HepG2 (cell line): Measurements from ENCODE around the gene NIP7. TPM values are rescaled to one million over a fixed set of nuclear protein-coding genes. Genes with fewer than 3 reads are reported as not detected.

Source experiments
- EED ChIP-seq: sonication (generic); formaldehyde crosslinking; IDR thresholded peaks from 2 replicates; pipeline ENCODE4 v1.5.0; 2020; ENCODE audit warnings: mild to moderate bottlenecking, missing genetic modification reagents
- HBP1 ChIP-seq: IDR thresholded peaks from 2 replicates; pipeline ENCODE4 v1.6.1; 2016; ENCODE audit warnings: low read depth, control low read depth
- HNF1B ChIP-seq: sonication (generic); formaldehyde crosslinking; IDR thresholded peaks from 2 replicates; pipeline ENCODE4 v1.5.1; 2020; ENCODE audit warnings: mild to moderate bottlenecking, moderate library complexity, missing genetic modification reagents
- NFE2 ChIP-seq: sonication (generic); formaldehyde crosslinking; IDR thresholded peaks from 2 replicates; pipeline ENCODE4 v1.4.0; 2020; ENCODE audit warnings: missing genetic modification reagents
- NRL ChIP-seq: sonication (generic); formaldehyde crosslinking; IDR thresholded peaks from 2 replicates; pipeline ENCODE4 v1.5.0; 2020; ENCODE audit warnings: missing genetic modification reagents, mild to moderate bottlenecking, moderate library complexity, borderline replicate concordance
- TARDBP ChIP-seq: sonication (generic); formaldehyde crosslinking; IDR thresholded peaks from 2 replicates; pipeline ENCODE4 v1.8.0; 2022; ENCODE audit warnings: mild to moderate bottlenecking, missing genetic modification reagents
- THRA ChIP-seq: sonication (generic); formaldehyde crosslinking; IDR thresholded peaks from 2 replicates; pipeline ENCODE4 v1.4.0; 2020; ENCODE audit warnings: missing genetic modification reagents, borderline replicate concordance
- ZFP37 ChIP-seq: sonication (generic); formaldehyde crosslinking; IDR thresholded peaks from 2 replicates; pipeline ENCODE4 v1.4.0; 2020; ENCODE audit warnings: missing genetic modification reagents, borderline replicate concordance
- ZNF3 ChIP-seq: IDR thresholded peaks from 2 replicates; pipeline ENCODE4 v1.7.0; 2017; ENCODE audit warnings: inconsistent platforms
- ZNF414 ChIP-seq: sonication (generic); formaldehyde crosslinking; IDR thresholded peaks from 2 replicates; pipeline ENCODE4 v1.5.0; 2020; ENCODE audit warnings: missing genetic modification reagents
- ZNF850 ChIP-seq: sonication (generic); formaldehyde crosslinking; conservative IDR thresholded peaks from 2 replicates; pipeline ENCODE4 v1.9.0; 2021; ENCODE audit warnings: mild to moderate bottlenecking, missing genetic modification reagents
- ZNF891 ChIP-seq: sonication (generic); formaldehyde crosslinking; IDR thresholded peaks from 2 replicates; pipeline ENCODE4 v1.5.0; 2020; ENCODE audit warnings: mild to moderate bottlenecking, missing genetic modification reagents
- ZSCAN22 ChIP-seq: sonication (generic); formaldehyde crosslinking; IDR thresholded peaks from 2 replicates; pipeline ENCODE4 v1.4.0; 2020; ENCODE audit warnings: mild to moderate bottlenecking, missing genetic modification reagents
- polyA plus RNA-seq, 8 experiments: library from polyadenylated mRNA; depleted of rRNA in 3 of 8; stranded (reverse) in 7 of 8; unstranded in 1 of 8; fragments of >200 nt; fragmentation: Illumina TruSeq in 4 of 8; extraction: Trizol in 4 of 8; gene quantifications; 2 replicates each; pipeline versions ENCODE4 v1.2.1 to v1.2.3, GENCODE V29; 2011 to 2016; ENCODE audit warnings: low read depth in 4 of 8, missing spikeins in 1 of 8, mixed read lengths in 1 of 8; ENCODE audit not compliant: insufficient read depth in 1 of 8
- total RNA-seq, 5 experiments: library from RNA; depleted of rRNA; stranded (reverse); fragments of >200 nt; fragmentation: Illumina TruSeq; extraction: Trizol; gene quantifications; 2 replicates each; pipeline ENCODE4 v1.2.3, GENCODE V29; 2016; ENCODE audit warnings: low read depth in 1 of 5
- TF ChIP-seq, protein P1 (sequence below): sonication (generic); formaldehyde crosslinking; IDR thresholded peaks from 2 replicates; pipeline ENCODE4 v1.4.0; 2020; ENCODE audit warnings: mild to moderate bottlenecking, missing genetic modification reagents

Gene NIP7
- total and polyA plus RNA-seq, 2 of the 13 experiments (the other 11 are each of a cell fraction or from before 2014, with no cell fraction given), result 15.3 to 114 TPM

DNA sequence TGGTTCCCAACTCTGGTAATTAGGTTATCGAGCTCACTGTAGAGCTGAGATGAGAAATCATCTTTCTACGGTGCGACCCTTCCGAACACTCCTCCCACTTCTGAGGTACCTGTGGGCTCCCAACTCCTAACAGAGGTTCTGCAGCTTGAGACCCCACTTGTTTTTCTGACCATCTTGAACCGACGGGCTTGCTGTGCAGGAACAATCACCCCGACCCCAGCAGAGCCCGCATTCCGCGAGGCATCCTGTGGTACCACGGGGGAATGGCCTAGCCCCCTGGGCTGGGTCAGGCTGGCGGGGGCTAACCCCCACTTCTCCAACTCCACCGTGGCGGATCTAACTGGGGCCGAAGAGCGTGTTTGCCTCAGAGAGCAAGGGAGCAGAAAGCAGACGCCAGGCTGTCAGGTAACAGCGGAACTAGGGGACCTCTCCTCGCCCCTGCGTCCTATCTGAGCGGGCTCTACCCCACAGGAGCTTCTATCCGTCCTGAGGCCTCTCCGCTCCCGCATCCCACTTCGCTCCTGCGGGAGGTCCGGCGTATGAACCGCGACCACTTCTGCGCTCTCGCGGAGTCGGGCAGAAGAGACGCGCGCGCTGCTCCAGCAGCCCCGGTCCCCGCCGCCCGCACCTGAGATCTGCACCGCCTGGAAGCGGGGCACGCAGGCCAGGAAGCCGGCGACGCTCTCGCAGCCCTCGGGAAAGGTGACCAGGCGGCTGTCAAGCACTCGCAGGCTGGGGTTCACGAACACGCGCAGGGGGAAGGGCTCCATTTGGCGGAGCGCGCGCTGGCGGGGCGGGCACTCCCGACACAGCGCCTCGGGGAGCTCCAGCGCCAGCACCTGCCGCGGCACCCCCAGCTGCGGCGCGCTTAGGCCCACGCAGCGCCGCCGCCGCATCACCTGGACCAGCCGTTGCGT, 9.9 kb upstream of the NIP7 start (continued):
- TF ChIP-seq, protein P1, sequence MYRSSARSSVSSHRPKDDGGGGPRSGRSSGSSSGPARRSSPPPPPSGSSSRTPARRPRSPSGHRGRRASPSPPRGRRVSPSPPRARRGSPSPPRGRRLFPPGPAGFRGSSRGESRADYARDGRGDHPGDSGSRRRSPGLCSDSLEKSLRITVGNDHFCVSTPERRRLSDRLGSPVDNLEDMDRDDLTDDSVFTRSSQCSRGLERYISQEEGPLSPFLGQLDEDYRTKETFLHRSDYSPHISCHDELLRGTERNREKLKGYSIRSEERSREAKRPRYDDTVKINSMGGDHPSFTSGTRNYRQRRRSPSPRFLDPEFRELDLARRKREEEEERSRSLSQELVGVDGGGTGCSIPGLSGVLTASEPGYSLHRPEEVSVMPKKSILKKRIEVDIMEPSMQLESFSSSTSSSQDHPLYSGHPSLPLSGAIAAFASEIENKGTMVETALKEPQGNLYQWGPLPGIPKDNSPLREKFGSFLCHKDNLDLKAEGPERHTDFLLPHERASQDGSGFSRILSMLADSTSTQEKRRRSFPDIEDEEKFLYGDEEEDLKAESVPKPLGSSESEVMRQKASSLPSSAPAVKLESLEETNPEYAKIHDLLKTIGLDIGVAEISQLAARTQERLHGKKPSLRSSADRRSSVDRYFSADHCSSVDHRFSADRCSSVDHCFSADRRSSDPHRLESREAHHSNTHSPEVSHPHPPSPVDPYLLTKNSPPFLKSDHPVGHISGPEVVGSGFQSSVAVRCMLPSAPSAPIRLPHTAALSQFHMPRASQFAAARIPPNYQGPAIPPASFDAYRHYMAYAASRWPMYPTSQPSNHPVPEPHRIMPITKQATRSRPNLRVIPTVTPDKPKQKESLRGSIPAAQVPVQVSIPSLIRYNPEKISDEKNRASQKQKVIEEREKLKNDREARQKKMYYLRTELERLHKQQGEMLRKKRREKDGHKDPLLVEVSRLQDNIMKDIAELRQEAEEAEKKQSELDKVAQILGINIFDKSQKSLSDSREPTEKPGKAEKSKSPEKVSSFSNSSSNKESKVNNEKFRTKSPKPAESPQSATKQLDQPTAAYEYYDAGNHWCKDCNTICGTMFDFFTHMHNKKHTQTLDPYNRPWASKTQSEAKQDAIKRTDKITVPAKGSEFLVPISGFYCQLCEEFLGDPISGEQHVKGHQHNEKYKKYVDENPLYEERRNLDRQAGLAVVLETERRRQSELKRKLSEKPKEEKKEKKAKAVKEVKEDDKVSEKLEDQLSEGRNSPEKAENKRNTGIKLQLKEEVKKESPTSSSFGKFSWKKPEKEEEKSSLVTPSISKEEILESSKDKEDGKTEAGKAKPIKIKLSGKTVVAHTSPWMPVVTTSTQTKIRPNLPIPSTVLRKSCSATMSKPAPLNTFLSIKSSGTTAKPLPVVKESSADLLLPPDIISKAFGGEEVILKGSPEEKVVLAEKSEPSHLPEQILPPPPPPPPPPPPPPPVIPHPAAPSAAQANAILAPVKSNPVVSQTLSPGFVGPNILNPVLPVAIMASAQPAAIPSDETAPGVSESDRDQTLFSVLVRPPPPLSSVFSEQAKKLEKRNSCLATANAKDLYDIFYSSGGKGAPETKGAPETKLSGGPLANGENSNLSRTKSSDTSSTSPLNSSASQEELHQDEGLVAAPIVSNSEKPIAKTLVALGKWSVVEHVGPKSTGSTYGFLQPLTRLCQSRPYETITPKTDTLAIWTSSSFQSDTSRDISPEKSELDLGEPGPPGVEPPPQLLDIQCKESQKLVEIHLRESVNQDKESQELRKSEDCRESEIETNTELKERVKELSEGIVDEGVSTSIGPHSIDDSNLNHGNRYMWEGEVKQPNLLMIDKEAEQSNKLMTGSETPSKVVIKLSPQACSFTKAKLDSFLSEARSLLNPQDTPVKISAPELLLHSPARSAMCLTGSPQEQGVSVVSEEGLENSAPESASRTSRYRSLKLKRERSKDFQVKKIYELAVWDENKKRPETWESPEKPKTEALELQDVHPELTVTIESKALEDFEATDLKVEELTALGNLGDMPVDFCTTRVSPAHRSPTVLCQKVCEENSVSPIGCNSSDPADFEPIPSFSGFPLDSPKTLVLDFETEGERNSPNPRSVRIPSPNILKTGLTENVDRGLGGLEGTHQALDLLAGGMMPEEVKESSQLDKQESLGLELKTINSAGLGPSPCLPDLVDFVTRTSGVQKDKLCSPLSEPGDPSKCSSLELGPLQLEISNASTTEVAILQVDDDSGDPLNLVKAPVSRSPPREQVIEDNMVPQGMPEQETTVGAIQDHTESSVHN (CRISPR knock-in tag), result 0 out of 2 replicates have a peak, but pooled peaks have one; percentile 20
- TF ChIP-seq TARDBP (CRISPR knock-in tag) (no peak), ZFP37 (CRISPR knock-in tag) (no peak), ZNF891 (peak; percentile 52; the same call in 1 of the 2 replicates), NRL (CRISPR knock-in tag) (peak; percentile 80), ZSCAN22 (CRISPR knock-in tag) (0 out of 2 replicates have a peak, but pooled peaks have one; percentile 21), ZNF3 (no peak), HNF1B (CRISPR knock-in tag) (peak; percentile 42), THRA (CRISPR knock-in tag) (no peak), ZNF850 (CRISPR knock-in tag) (peak; percentile 75; the same call in 1 of the 2 replicates), ZNF414 (CRISPR knock-in tag) (0 out of 2 replicates have a peak, but pooled peaks have one; percentile 55), NFE2 (CRISPR knock-in tag) (no peak), HBP1 (CRISPR knock-in tag) (no peak), EED (CRISPR knock-in tag) (peak; percentile 25; the same call in 1 of the 2 replicates)
